VCaP (cell line): ENCODE results near the gene CALHM4.

Experiments used
- H3K27ac ChIP-seq: fragments of 450-650 bp; 2 replicates; pipeline ENCODE4 v1.5.1; 2017
- TF ChIP-seq, protein P1 (sequence below): fragments of 450-650 bp; conservative IDR thresholded peaks from 2 replicates; pipeline ENCODE4 v1.5.1; 2017; ENCODE audit warnings: mild to moderate bottlenecking, moderate library complexity

The CALHM4 gene

DNA sequence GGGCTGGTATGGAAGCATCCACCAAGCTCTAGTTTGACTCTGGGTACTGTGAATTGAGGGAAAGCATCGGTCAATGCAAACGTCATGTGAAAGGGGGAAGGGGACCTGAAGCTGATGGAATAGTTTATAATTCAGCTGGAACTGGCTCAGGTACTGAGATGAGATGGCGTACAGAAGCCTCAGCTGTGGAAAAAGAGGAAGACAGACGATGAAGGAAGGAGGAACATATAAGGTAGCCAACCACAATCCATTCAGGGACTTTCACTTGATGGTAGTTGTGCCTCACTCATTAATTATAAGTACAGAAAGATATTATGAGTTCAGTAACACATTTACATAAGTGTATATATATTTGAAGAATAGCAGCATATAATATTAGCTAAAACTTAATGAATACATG, 39.4 kb upstream of the CALHM4 start:
- H3K27ac ChIP-seq: no peak overlapping the region
- TF ChIP-seq, protein P1, sequence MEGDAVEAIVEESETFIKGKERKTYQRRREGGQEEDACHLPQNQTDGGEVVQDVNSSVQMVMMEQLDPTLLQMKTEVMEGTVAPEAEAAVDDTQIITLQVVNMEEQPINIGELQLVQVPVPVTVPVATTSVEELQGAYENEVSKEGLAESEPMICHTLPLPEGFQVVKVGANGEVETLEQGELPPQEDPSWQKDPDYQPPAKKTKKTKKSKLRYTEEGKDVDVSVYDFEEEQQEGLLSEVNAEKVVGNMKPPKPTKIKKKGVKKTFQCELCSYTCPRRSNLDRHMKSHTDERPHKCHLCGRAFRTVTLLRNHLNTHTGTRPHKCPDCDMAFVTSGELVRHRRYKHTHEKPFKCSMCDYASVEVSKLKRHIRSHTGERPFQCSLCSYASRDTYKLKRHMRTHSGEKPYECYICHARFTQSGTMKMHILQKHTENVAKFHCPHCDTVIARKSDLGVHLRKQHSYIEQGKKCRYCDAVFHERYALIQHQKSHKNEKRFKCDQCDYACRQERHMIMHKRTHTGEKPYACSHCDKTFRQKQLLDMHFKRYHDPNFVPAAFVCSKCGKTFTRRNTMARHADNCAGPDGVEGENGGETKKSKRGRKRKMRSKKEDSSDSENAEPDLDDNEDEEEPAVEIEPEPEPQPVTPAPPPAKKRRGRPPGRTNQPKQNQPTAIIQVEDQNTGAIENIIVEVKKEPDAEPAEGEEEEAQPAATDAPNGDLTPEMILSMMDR: no peak

DNA sequence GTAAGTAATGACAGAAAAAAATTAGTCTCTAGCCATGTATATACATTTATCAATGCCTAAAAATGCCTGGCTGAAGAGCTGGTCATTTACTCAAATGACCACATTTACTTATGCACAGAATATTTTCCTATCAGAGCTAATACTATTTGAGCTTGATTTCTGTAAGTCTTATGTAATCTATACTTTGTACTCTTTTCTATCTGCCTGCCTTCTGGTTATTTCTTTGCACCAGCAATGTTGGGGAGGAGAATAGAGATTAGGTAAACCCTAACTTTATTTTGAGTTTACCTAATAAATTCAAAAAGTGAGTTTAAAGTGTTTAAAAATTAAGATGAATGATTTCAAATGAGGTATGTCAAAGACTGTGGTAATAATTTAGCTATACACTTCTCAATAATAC, 38.4 kb upstream of the CALHM4 start:
- no peak overlapping the region for H3K27ac ChIP-seq
- TF ChIP-seq, protein P1: no peak

DNA sequence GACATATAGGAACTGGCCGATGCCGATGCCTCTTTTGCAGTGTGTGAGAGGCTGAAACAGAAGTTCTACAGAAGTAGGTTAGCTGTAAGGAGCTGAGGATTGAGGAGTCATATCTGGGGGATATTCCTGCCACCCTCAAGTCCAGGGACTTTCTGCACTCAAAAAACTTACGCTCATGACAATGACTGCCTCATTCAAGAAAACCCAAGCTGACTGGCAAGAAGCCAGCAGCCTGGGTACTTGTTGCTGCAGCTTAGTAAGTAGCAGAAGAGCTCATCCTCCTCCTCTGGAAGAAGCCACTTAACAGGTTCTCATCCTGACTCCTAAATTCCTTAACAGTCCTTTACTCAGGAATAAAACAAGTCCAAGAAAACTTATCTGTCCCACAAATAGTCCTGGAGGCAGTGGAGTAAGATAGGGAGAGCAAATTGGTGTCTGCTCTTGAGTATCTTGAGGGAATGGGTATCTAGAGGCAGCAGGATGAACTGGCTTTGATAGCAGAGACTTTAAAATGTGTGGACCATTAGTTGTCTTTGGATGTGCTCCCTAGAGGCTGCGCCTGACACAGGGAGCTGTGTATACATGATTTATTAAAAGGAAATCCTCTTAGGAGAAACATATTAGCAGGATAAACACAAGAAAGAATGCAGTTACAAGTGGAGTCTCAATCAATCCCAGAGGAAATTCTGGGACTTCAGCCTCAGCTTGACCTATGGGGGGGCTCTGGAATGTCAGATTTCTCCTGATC, 34.8 kb upstream of the CALHM4 start:
- TF ChIP-seq, protein P1: no peak
- H3K27ac ChIP-seq: no peak overlapping the region

- H3K27ac ChIP-seq: no peak overlapping the region
- TF ChIP-seq, protein P1: no peak
These were observed 30.7 kb upstream of the CALHM4 start for GRCh38 chr6:116522896-116523295.

GRCh38 chr6:116524236-116524635, 29.3 kb upstream of the CALHM4 start:
- H3K27ac ChIP-seq: no peak overlapping the region
- TF ChIP-seq, protein P1: no peak

GRCh38 chr6:116528133-116528532, 25.4 kb upstream of the CALHM4 start:
- no peak overlapping the region for H3K27ac ChIP-seq
- TF ChIP-seq, protein P1: no peak

GRCh38 chr6:116528780-116529179, 24.8 kb upstream of the CALHM4 start:
- TF ChIP-seq, protein P1: no peak
- H3K27ac ChIP-seq: no peak overlapping the region
